Aorta (tissue), 5 donors: ENCODE results near the gene PNPLA2. TPM values are rescaled to one million over a fixed set of nuclear protein-coding genes. Genes with fewer than 3 reads are reported as not detected.

Experiments used
- ATAC-seq: fragments of 200-7000 bp; cut with Tn5 transposase; one replicate; pipeline ENCODE4 v1.9.1; 2022; ENCODE audit warnings: moderate library complexity; ENCODE audit not compliant: low FRiP score
- DNase-seq, 2 donors: peaks; one replicate each; pipeline ENCODE4 v3.0.0-alpha.2; 2020
- H3K27ac ChIP-seq, 2 donors: one replicate each; pipeline ENCODE4 v1.5.1; 2013; ENCODE audit warnings: low read length in 2 of 2, mild to moderate bottlenecking in 2 of 2, moderate library complexity in 2 of 2, control low read depth in 1 of 2, inconsistent platforms in 1 of 2, low read depth in 1 of 2
- H3K27me3 ChIP-seq, 2 donors: one replicate each; pipeline ENCODE4 v1.6.1; 2013; ENCODE audit warnings: control low read depth in 1 of 2, low read length in 1 of 2, mild to moderate bottlenecking in 1 of 2, moderate library complexity in 1 of 2; ENCODE audit not compliant: insufficient read depth in 2 of 2, control insufficient read depth in 1 of 2
- H3K36me3 ChIP-seq, 2 donors: one replicate each; pipeline ENCODE4 v1.6.1; 2013; ENCODE audit warnings: control low read depth in 1 of 2, low read length in 1 of 2, mild to moderate bottlenecking in 1 of 2; ENCODE audit not compliant: insufficient read depth in 2 of 2, control insufficient read depth in 1 of 2
- H3K4me1 ChIP-seq, 2 donors: one replicate each; pipeline ENCODE4 v1.6.1; 2013; ENCODE audit warnings: low read length in 2 of 2, control low read depth in 1 of 2, mild to moderate bottlenecking in 1 of 2, moderate library complexity in 1 of 2; ENCODE audit not compliant: insufficient read depth in 2 of 2, control insufficient read depth in 1 of 2
- H3K4me3 ChIP-seq, 2 donors: one replicate each; pipeline ENCODE4 v1.5.1; 2013; ENCODE audit warnings: low read length in 2 of 2, control low read depth in 1 of 2, mild to moderate bottlenecking in 1 of 2
- H3K9me3 ChIP-seq: one replicate; pipeline ENCODE4 v1.6.1; 2013; ENCODE audit warnings: mild to moderate bottlenecking, low read length; ENCODE audit not compliant: control insufficient read depth
- WGBS, 2 donors: extraction: QIAGEN DNeasy Blood & Tissue Kit; methylation state at CpG; one replicate each; pipeline ENCODE4 v1.1.7; 2013; 5-methylcytosine and 5-hydroxymethylcytosine counted together
- intact Hi-C, 2 donors: fragments of 100-400 bp; cut with DNase I; formaldehyde crosslinking; loops; one replicate each; pipeline versions ENCODE4 v1.14.2 to v1.15.0; 2022
- polyA plus RNA-seq, 2 donors: library from polyadenylated mRNA; stranded (reverse); fragments of 200-250 nt; gene quantifications; one replicate each; pipeline ENCODE4 v1.2.3, GENCODE V29; 2013
- total RNA-seq, 2 donors: library from RNA; stranded (reverse); fragmentation: NEBNext Ultra II Directional; extraction: Animal tissue kit (Norgen Biotek cat#: 25700); gene quantifications; one replicate each; pipeline ENCODE4 v1.2.1, GENCODE V29; 2021
- donor health status: healthy with polysubstance abuse.
- donor health status: Bipolar disorder and iron deficiency.
- donor health status: DM: no; HTN: no; CAD: no.
- donor health status: DM: no; HTN: no; CAD: no.
- donor health status: DM: yes; HTN: yes; CAD: no.

PNPLA2 gene
- total and polyA plus RNA-seq, 4 donors = 33.7 to 240 (median 118) TPM

DNA sequence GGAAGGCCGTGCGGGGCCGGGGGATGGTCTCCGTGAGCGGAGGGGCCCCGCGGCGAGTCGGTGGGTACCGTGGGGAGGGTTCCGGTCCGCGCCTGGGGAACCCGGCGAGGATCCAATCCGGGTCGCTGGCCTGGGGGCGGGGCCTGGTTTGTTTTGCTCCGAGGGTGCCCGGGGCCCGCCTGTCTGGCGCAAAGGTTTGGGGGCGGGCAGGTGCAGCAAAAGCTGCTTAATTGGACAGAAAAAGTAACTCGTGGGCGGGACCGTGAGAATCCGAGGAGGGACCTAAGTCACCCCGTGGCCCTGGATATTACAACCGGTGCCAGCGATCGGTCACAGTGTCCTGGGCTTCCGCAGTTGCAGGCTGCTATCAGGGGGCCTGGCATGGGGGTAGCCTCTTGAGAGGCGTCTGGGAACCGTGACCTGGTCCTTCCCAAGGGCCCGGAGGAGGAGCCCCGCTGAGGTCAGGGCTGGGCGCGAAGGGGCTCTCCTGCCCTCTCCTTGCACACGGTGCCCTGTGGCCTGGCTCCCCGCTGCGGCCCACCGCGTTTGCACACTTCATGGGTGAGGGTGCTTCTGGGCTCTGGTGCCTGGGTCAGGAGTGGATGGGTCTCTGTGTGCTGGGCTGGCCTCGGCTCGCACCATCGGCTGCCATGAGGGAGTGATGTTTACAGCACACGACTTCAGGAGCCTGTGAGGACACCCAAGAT lies 1.4 kb downstream of the PNPLA2 start:
- peak; percentile 68 for ATAC-seq

DNA sequence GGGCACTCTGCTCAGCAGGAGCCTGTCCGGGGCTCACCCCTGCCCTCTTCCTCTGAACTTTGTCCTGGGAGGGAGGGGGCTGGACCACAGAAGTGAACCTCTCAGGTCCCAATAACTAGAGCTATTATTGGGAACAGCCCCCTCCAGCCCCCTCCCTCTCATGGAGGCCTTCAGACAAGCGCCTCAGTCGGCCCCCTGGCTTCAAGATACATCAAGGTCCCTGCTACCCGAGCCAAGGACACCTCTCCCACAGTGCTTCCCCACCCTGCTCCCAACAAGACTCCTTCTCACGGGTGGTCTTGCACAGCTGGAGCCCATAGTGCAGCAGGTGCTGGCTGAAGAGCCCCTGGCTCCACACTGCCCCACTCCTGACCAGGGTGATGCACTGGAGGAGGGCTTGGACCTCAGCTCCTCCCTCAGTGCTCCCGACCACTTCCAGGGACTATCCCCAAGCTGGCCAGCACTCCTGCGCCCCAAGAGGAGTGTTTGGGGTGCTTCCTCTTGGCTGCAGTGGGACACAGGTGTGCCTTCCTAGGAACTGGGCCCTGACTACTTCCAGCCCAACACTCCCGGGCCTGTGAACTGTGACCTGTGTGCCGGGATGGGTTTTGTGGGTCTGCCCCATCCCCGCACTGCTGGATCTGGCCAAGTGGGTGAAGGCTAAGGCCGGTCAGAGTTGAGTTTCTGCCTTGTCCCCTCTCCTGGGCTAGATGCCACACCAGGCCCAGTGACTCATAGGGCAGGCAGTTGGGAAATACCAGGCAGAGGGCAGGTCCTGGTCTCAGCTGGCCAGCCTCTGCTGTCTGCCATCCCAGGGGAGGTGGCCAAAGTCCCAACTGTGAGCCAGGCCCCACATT lies 2.2 kb downstream of the PNPLA2 start:
- Histone ChIP-seq H3K36me3 (peaks cover 0 to 6% of the 10 kb centered on the region in 2 donors), H3K4me3 (peak overlapping the region; percentile 73 to 98), H3K9me3 (no peaks in the 10 kb centered on the region), H3K27me3 (no peaks in the 10 kb centered on the region), H3K27ac (peak overlapping the region in 1 of 2 donors; percentile 89), H3K4me1 (no peaks in the 10 kb centered on the region)
- intact Hi-C loops = no loop called here
- peak; percentile 93 to 95 for DNase-seq
- 15 to 24% methylated on average over 11 of the region's 11 CpGs for WGBS, 2 donors
- peak; percentile 69 for ATAC-seq

More for the DNA sequence above, 1.4 kb downstream of the PNPLA2 start:
- Histone ChIP-seq H3K4me1 (no peaks in the 10 kb centered on the region), H3K27ac (peak overlapping the region; percentile 89 to 95), H3K4me3 (peak overlapping the region; percentile 73 to 98), H3K27me3 (no peaks in the 10 kb centered on the region), H3K9me3 (no peaks in the 10 kb centered on the region), H3K36me3 (peaks cover 0 to 4% of the 10 kb centered on the region in 2 donors)
- peak; percentile 94 to 95 for DNase-seq
- WGBS, 2 donors = 1 to 2% methylated on average over 38 to 47 of the region's 47 CpGs
- intact Hi-C loops = no loop called here

DNA sequence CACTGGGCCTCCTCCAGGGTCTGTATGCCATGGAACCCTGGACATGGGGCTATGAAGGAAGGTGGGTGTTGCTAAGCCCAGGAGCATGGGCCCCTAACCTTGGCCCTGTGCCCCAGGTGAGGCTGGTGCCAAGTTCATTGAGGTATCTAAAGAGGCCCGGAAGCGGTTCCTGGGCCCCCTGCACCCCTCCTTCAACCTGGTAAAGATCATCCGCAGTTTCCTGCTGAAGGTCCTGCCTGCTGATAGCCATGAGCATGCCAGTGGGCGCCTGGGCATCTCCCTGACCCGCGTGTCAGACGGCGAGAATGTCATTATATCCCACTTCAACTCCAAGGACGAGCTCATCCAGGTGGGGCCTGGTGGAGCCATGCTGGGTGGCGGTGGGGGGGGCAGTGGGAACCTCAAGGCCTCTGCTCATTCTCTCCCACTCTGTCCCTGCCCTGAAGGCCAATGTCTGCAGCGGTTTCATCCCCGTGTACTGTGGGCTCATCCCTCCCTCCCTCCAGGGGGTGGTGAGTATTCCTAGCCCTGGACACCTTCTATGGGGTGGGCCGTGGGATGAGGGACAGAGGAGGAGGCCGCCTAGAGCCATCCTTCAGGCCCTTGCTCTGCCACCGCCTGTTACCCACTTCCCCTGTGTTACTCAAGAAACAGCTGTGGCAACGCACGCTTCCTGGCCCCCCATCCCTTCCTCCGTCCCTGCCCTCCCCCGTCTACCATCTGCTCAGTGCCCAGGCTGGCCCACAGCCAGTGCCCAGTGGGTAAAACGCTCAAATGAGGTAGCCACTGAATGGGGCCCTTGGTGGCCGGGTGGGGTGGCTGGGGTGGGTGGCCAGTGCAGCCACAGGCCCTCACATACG lies 3.0 kb downstream of the PNPLA2 start:
- ATAC-seq (no peak), DNase-seq (no peak)
- peaks cover 0 to 6% of the 10 kb centered on the region in 2 donors for H3K36me3 ChIP-seq
- intact Hi-C loops = no loop called here
- H3K27ac ChIP-seq = peak overlapping the region in 1 of 2 donors; percentile 34
- WGBS, 2 donors = 51 to 59% methylated on average over 21 to 22 of the region's 22 CpGs
- no peaks in the 10 kb centered on the region for H3K9me3 ChIP-seq
- H3K4me3 ChIP-seq = no peak overlapping the region
- H3K4me1 ChIP-seq = no peaks in the 10 kb centered on the region
- no peaks in the 10 kb centered on the region for H3K27me3 ChIP-seq

DNA sequence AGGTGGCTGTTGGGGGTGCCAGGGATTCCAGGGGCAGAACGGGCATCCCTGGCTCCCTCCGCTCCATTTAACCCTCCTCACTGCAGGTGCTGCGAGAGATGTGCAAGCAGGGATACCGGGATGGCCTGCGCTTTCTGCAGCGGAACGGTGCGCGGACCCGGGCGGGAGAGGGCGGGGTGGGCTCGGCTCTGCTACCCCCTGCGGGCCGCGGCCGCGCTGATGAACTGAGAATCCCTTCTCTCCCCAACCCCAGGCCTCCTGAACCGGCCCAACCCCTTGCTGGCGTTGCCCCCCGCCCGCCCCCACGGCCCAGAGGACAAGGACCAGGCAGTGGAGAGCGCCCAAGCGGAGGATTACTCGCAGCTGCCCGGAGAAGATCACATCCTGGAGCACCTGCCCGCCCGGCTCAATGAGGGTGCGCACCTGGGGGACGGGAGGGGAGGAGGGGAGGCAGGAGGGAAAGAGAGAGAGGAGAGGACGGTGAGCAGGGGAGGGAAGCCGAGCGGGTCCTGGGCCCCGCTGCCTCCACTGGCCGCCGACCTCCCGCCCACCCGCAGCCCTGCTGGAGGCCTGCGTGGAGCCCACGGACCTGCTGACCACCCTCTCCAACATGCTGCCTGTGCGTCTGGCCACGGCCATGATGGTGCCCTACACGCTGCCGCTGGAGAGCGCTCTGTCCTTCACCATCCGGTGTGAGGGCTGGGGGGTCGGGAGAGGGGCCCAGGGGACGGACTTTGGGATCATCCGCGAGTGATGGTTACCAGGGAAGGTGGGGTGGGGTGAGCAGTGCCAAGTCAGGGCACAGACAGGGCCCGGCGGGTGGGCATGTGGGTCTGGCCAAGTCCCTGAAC lies 5.0 kb downstream of the PNPLA2 start:
- no peak overlapping the region for H3K27ac ChIP-seq
- DNase-seq (no peak), ATAC-seq (no peak)
- intact Hi-C loops = no loop called here
- WGBS, 2 donors = 85 to 89% methylated on average over 46 to 53 of the region's 53 CpGs
- no peaks in the 10 kb centered on the region for H3K27me3 ChIP-seq
- H3K4me1 ChIP-seq = no peaks in the 10 kb centered on the region
- no peaks in the 10 kb centered on the region for H3K9me3 ChIP-seq
- peaks cover 0 to 6% of the 10 kb centered on the region in 2 donors for H3K36me3 ChIP-seq
- H3K4me3 ChIP-seq = no peak overlapping the region

GRCh38 chr11:824292-824880 lies 5.7 kb downstream of the PNPLA2 start:
- Histone ChIP-seq H3K27ac (no peak overlapping the region), H3K4me3 (no peak overlapping the region), H3K9me3 (no peaks in the 10 kb centered on the region), H3K27me3 (no peaks in the 10 kb centered on the region), H3K36me3 (peaks cover 0 to 6% of the 10 kb centered on the region in 2 donors), H3K4me1 (no peaks in the 10 kb centered on the region)
- ATAC-seq (no peak), DNase-seq (no peak)
- 76 to 78% methylated on average over 57 to 59 of the region's 59 CpGs for WGBS, 2 donors
- intact Hi-C loops = no loop called here

GRCh38 chr11:824942-825341 lies 6.2 kb downstream of the PNPLA2 start:
- H3K4me1 ChIP-seq = no peaks in the 10 kb centered on the region
- H3K27me3 ChIP-seq = no peaks in the 10 kb centered on the region
- no peak for ATAC-seq

DNA sequence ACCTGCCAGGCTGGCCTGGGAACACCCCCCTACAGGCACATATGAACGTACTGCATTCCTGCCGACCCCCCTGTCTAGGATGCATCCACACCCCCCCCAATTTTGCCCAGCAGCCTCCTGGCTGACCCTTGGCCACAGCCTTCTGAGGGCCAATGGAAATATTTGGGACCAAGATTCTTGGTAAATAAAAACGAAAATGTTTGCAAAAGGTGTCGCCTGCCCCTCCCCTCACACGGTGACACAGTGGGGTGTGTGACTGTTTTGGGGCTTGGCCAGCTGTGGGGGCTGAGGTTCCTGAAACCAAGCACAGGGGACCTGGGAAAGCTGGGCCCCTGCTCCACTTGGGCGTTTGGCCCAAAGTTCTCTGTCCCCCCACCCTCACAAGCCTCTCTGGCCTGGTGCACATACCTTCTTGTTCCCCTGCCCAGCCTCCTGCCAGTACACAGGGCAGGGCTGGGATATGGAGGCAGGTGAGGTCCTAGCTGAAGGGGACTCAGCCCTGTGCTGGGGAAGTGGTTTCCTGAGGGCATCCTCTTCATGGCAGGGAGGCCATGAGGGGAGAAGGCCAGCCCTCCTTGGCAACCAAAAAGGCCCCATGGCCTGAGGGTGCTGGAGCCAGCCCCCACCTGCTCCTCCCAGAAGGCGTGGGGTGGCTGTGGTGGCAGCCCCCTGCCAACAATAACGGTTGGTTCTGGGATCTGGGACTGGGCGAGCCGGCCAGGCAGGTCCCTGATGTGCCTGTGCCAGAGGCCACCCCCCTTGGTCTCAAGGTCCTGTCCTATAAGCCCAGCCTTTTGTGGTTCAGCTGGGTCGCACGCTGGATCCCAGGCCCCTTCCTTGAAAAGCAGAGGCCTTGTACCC lies 6.9 kb downstream of the PNPLA2 start:
- Histone ChIP-seq H3K27me3 (no peaks in the 10 kb centered on the region), H3K27ac (no peak overlapping the region)
- no peak for ATAC-seq

More at GRCh38 chr11:824942-825341, 6.2 kb downstream of the PNPLA2 start:
- H3K27ac ChIP-seq = no peak overlapping the region
- intact Hi-C loops = no loop called here
- H3K36me3 ChIP-seq = peaks cover 0 to 6% of the 10 kb centered on the region in 2 donors
- no peaks in the 10 kb centered on the region for H3K9me3 ChIP-seq
- no peak overlapping the region for H3K4me3 ChIP-seq
- no peak for DNase-seq
- 81% methylated on average over 11 of the region's 11 CpGs for WGBS, 2 donors

More for the DNA sequence above, 6.9 kb downstream of the PNPLA2 start:
- Histone ChIP-seq H3K36me3 (peaks cover 0 to 6% of the 10 kb centered on the region in 2 donors), H3K4me3 (no peak overlapping the region), H3K4me1 (no peaks in the 10 kb centered on the region), H3K9me3 (no peaks in the 10 kb centered on the region)
- DNase-seq = no peak
- WGBS, 2 donors = 67 to 69% methylated on average over 11 to 12 of the region's 12 CpGs
- intact Hi-C loops = no loop called here
